Endothelial cell of umbilical vein (primary cell): ENCODE results near the gene SLC25A31. TPM values are rescaled to one million over a fixed set of nuclear protein-coding genes. Genes with fewer than 3 reads are reported as not detected.

Experiments
- BruUV-seq: library from RNA; stranded (reverse); fragments of 400-500 nt; replicated peaks from 2 replicates; lab custom pipeline; 2021; lab: Mats Ljungman, UMichigan
- CTCF ChIA-PET: fragments of 300-600, 350-600 bp; sonication (Branson Sonifier 250); formaldehyde crosslinking; loops from one replicate; lab custom pipeline; 2021; ENCODE audit warnings: antibody characterized with exemption, inconsistent platforms; lab: Charles Lee
- POLR2A ChIA-PET: fragments of 300-600, 350-600 bp; sonication (Branson Sonifier 250); formaldehyde crosslinking; loops from one replicate; lab custom pipeline; 2021; ENCODE audit warnings: antibody characterized with exemption, inconsistent platforms; lab: Charles Lee
- DNase-seq: peaks from one replicate; pipeline ENCODE4 v3.0.0-alpha.2; 2011; ENCODE audit warnings: low read depth, low spot score
- FAIRE-seq: peaks from 2 replicates; lab custom pipeline; 2011; peaks lifted over from hg19 to GRCh38; lab: Jason Lieb, UNC
- H2AFZ ChIP-seq: 2 replicates; pipeline ENCODE4 v1.6.0; 2012; ENCODE audit warnings: low read depth, low read length, control low read depth, inconsistent platforms
- H3K27ac ChIP-seq: 2 replicates; pipeline ENCODE4 v1.5.1; 2011; ENCODE audit warnings: low read depth, mild to moderate bottlenecking, control low read depth, low read length, moderate library complexity; ENCODE audit not compliant: insufficient read depth
- H3K27me3 ChIP-seq, 2 experiments: 2 replicates each; pipeline versions ENCODE4 v1.6.0 to v1.6.1; 2011; ENCODE audit warnings: low read length in 2 of 2, mixed read lengths in 1 of 2; ENCODE audit not compliant: control insufficient read depth in 2 of 2, insufficient read depth in 2 of 2
- H3K36me3 ChIP-seq, 2 experiments: 2 replicates in 1 of 2; 3 replicates in 1 of 2; pipeline ENCODE4 v1.5.1; 2011; ENCODE audit warnings: low read length in 2 of 2, mild to moderate bottlenecking in 1 of 2, moderate library complexity in 1 of 2; ENCODE audit not compliant: control insufficient read depth in 2 of 2, insufficient read depth in 2 of 2; ENCODE audit errors: extremely low read depth in 1 of 2
- H3K4me1 ChIP-seq: 3 replicates; pipeline ENCODE4 v1.5.1; 2011; ENCODE audit warnings: mild to moderate bottlenecking, low read length; ENCODE audit not compliant: control insufficient read depth, insufficient read depth; ENCODE audit errors: extremely low read depth
- H3K4me2 ChIP-seq: 2 replicates; pipeline ENCODE4 v1.6.1; 2011; ENCODE audit warnings: low read length, control low read depth, mixed read lengths; ENCODE audit not compliant: insufficient read depth
- H3K4me3 ChIP-seq, 3 experiments: fragments of 200-600 bp in 1 of 3; sonication (generic), shearing (Covaris generic) in 1 of 3; replicated peaks in 1 of 3; 2 replicates each; pipeline ENCODE4 v1.5.1; 2011 to 2016; ENCODE audit warnings: control low read depth in 3 of 3, low read length in 3 of 3, mild to moderate bottlenecking in 2 of 3, inconsistent platforms in 1 of 3, low read depth in 1 of 3, moderate library complexity in 1 of 3; ENCODE audit not compliant: insufficient read depth in 1 of 3
- H3K79me2 ChIP-seq: 2 replicates; pipeline ENCODE4 v1.6.0; 2012; ENCODE audit warnings: low read length, inconsistent platforms; ENCODE audit not compliant: control insufficient read depth, insufficient read depth
- H3K9ac ChIP-seq: replicated peaks from 2 replicates; pipeline ENCODE3; 2011; ENCODE audit warnings: low read length, control low read depth; ENCODE audit not compliant: insufficient read depth; ENCODE audit errors: extremely low read depth
- H3K9me1 ChIP-seq: replicated peaks from 3 replicates; pipeline ENCODE4 v1.6.0; 2011; ENCODE audit warnings: mild to moderate bottlenecking, low read length; ENCODE audit not compliant: control insufficient read depth, insufficient read depth; ENCODE audit errors: extremely low read depth
- H3K9me3 ChIP-seq: replicated peaks from 2 replicates; pipeline ENCODE4 v1.5.1; 2012; ENCODE audit warnings: low read length, inconsistent platforms; ENCODE audit not compliant: control insufficient read depth, insufficient read depth
- H4K20me1 ChIP-seq: replicated peaks from 2 replicates; pipeline ENCODE3; 2011; ENCODE audit warnings: mild to moderate bottlenecking, low read length; ENCODE audit not compliant: control insufficient read depth, insufficient read depth; ENCODE audit errors: extremely low read depth
- EZH2 ChIP-seq: IDR thresholded peaks from 2 replicates; pipeline ENCODE4 v1.6.1; 2012; ENCODE audit warnings: borderline replicate concordance, low read depth, mild to moderate bottlenecking, moderate library complexity, low read length, inconsistent platforms; ENCODE audit not compliant: severe bottlenecking
- FOS ChIP-seq: IDR thresholded peaks from 2 replicates; pipeline ENCODE4 v1.6.1; 2011; ENCODE audit warnings: mild to moderate bottlenecking, low read length, moderate library complexity, borderline replicate concordance; ENCODE audit not compliant: insufficient read depth
- GATA2 ChIP-seq: IDR thresholded peaks from 2 replicates; pipeline ENCODE4 v1.7.0; 2011; ENCODE audit warnings: low read depth, mild to moderate bottlenecking, moderate library complexity, mixed read lengths, low read length; ENCODE audit not compliant: insufficient read length, insufficient read depth
- JUN ChIP-seq: IDR thresholded peaks from 2 replicates; pipeline ENCODE4 v1.6.1; 2011; ENCODE audit warnings: borderline replicate concordance, low read depth; ENCODE audit not compliant: insufficient read length, insufficient read depth
- MAX ChIP-seq: IDR thresholded peaks from 2 replicates; pipeline ENCODE4 v1.6.1; 2011; ENCODE audit not compliant: insufficient read depth, insufficient read length
- MYC ChIP-seq: IDR thresholded peaks from one replicate; pipeline ENCODE4 v1.6.1; 2011; ENCODE audit warnings: mild to moderate bottlenecking, low read depth, low read length
- POLR2A ChIP-seq: IDR thresholded peaks from 2 replicates; pipeline ENCODE4 v1.6.1; 2012; ENCODE audit warnings: low read depth, mild to moderate bottlenecking, control low read depth, low read length
- POLR2AphosphoS5 ChIP-seq: IDR thresholded peaks from 2 replicates; pipeline ENCODE4 v1.6.1; 2012; ENCODE audit warnings: low read depth, mild to moderate bottlenecking, control low read depth, low read length, moderate library complexity; ENCODE audit not compliant: insufficient read depth
- dilution Hi-C: fragments of 300-500 bp; cut with MboI; formaldehyde crosslinking; loops from one replicate; pipeline ENCODE4 v1.15.0; 2019; ENCODE audit warnings: low sequenced_read_pairs; ENCODE audit not compliant: extremely low pct_ligation_motif_present
- intact Hi-C: fragments of 100-400 bp; cut with micrococcal nuclease; formaldehyde crosslinking; loops from one replicate; pipeline ENCODE4 v1.10.0; 2022
- polyA plus RNA-seq, 4 experiments: library from polyadenylated mRNA; depleted of rRNA in 3 of 4; stranded (reverse) in 3 of 4; unstranded in 1 of 4; fragments of >200 nt; gene quantifications; 2 replicates each; pipeline versions ENCODE4 v1.2.1 to v1.2.3, GENCODE V29; 2011 to 2012; ENCODE audit warnings: missing spikeins in 1 of 4
- total RNA-seq: library from RNA; stranded (reverse); gene quantifications from 2 replicates; pipeline ENCODE4 v1.2.3, GENCODE V29; 2021
- TF ChIP-seq, protein P1 (sequence below), 2 donors: IDR thresholded peaks; 1 replicate in 1 of 2; 2 replicates in 1 of 2; pipeline ENCODE4 v1.5.1; 2011; ENCODE audit warnings: low read length in 2 of 2, mild to moderate bottlenecking in 2 of 2, moderate library complexity in 2 of 2, control low read depth in 1 of 2, inconsistent platforms in 1 of 2, low read depth in 1 of 2; ENCODE audit not compliant: insufficient read depth in 1 of 2; ENCODE audit errors: extremely low read depth in 1 of 2

Gene SLC25A31
- total and polyA plus RNA-seq, 2 donors (not counting 3 experiments of a cell fraction or from before 2014, with no cell fraction given) = not detected

DNA sequence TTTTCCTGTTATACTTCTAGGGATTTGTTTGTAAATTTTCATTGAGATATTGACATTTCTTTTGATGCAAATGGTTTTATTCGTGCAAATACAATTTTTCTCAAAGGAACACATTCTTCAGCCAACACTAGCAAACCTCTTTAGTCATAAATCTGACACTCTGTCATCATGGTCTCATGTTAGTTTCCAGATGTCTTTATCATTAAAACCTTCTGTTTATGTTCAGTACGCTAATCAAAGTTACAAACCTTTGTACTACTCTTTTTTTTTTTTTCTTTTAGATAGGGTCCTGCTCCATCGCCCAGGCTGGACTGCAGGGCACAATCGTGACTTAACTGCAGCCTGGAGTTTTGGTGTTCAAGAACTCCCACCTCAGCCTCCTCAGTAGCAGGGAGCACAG, 7.1 kb downstream of the SLC25A31 start:
- CTCF ChIA-PET = interaction anchor here (2.4 kb wide), 1 partner anchor 10 kb away, joined by 6 read pairs; no protein-coding TSS in a partner anchor
- Histone ChIP-seq H2AFZ (no peak overlapping the region), H3K9me1 (no peaks in the 10 kb centered on the region), H3K27me3 (peaks cover 3 to 6% of the 10 kb centered on the region in 2 experiments), H3K4me1 (no peaks in the 10 kb centered on the region), H3K9me3 (no peaks in the 10 kb centered on the region), H3K36me3 (no peaks in the 10 kb centered on the region), H3K4me3 (no peak overlapping the region), H3K79me2 (no peaks in the 10 kb centered on the region), H4K20me1 (no peaks in the 10 kb centered on the region), H3K4me2 (no peak overlapping the region), H3K27ac (no peak overlapping the region), H3K9ac (no peak overlapping the region)
- FAIRE-seq (no peak), DNase-seq (no peak)
- POLR2A ChIA-PET = no interaction called here
- TF ChIP-seq MAX (no peak), EZH2 (no peak), MYC (no peak), GATA2 (no peak), FOS (no peak), POLR2A (no peak), JUN (no peak), POLR2AphosphoS5 (no peak)
- TF ChIP-seq, protein P1, sequence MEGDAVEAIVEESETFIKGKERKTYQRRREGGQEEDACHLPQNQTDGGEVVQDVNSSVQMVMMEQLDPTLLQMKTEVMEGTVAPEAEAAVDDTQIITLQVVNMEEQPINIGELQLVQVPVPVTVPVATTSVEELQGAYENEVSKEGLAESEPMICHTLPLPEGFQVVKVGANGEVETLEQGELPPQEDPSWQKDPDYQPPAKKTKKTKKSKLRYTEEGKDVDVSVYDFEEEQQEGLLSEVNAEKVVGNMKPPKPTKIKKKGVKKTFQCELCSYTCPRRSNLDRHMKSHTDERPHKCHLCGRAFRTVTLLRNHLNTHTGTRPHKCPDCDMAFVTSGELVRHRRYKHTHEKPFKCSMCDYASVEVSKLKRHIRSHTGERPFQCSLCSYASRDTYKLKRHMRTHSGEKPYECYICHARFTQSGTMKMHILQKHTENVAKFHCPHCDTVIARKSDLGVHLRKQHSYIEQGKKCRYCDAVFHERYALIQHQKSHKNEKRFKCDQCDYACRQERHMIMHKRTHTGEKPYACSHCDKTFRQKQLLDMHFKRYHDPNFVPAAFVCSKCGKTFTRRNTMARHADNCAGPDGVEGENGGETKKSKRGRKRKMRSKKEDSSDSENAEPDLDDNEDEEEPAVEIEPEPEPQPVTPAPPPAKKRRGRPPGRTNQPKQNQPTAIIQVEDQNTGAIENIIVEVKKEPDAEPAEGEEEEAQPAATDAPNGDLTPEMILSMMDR (IDR thresholded peaks at IDR 0.05; ENCODE audit: extremely low read depth in 1 of 2, insufficient read depth in 1 of 2, low read depth in 1 of 2, low read length in 2 of 2) = no peak
- dilution Hi-C loops (no loop called here), intact Hi-C loops (loop anchor here (1.0 kb wide), 1 partner anchor 34 kb away; no protein-coding TSS in a partner anchor)
- BruUV-seq = no TSS peak
